Renal pelvis (tissue), 12 donors: ENCODE results near the gene XRCC4. TPM values are rescaled to one million over a fixed set of nuclear protein-coding genes. Genes with fewer than 3 reads are reported as not detected.

Source experiments
- DNase-seq: peaks from one replicate; pipeline ENCODE4 v3.0.0-alpha.2; 2013
- long read RNA-seq, 16 experiments: transcript quantifications; one replicate each; lab custom pipeline, GENCODE V29; 2026
- polyA plus RNA-seq, 3 donors: library from polyadenylated mRNA; unstranded; fragments of 120-200 nt; gene quantifications; one replicate each; pipeline ENCODE4 v1.2.1, GENCODE V29; 2013; ENCODE audit not compliant: insufficient read length in 3 of 3

The XRCC4 gene
- polyA plus RNA-seq = 10 to 100 TPM; 10.4 to 12.2 (median 11.9) TPM
- long read RNA-seq, donor 1, partial matches to known transcripts = 0 of 3 reads
- long read RNA-seq, donor 1, other reads (novel, unspliced or antisense) = 0 of 3 reads
- long read RNA-seq, donor 2, partial matches to known transcripts = 5 of 10 reads
- long read RNA-seq, donor 2, other reads (novel, unspliced or antisense) = 0 of 10 reads
- long read RNA-seq, donor 3, partial matches to known transcripts = 0 of 5 reads
- long read RNA-seq, donor 3, other reads (novel, unspliced or antisense) = 0 of 5 reads
- long read RNA-seq, donor 4, transcript XRCC4-203 (8 exons, 1,530 nt) = major isoform, 8 of 9 reads
- long read RNA-seq, donor 4, partial matches to known transcripts = 0 of 9 reads
- long read RNA-seq, donor 4, other reads (novel, unspliced or antisense) = 0 of 9 reads
- long read RNA-seq, donor 5, partial matches to known transcripts = 0 of 2 reads
- long read RNA-seq, donor 5, other reads (novel, unspliced or antisense) = 0 of 2 reads
- long read RNA-seq, donor 6, partial matches to known transcripts = 0 of 2 reads
- long read RNA-seq, donor 6, other reads (novel, unspliced or antisense) = 0 of 2 reads
- long read RNA-seq, donor 7, partial matches to known transcripts = 0 of 3 reads
- long read RNA-seq, donor 7, other reads (novel, unspliced or antisense) = 0 of 3 reads
- long read RNA-seq, donor 8 = 0 reads
- long read RNA-seq, donor 9, transcript XRCC4-202 (8 exons, 1,579 nt) = major isoform, 7 of 8 reads
- long read RNA-seq, donor 9, partial matches to known transcripts = 0 of 8 reads
- long read RNA-seq, donor 9, other reads (novel, unspliced or antisense) = 0 of 8 reads
- long read RNA-seq, donor 10, partial matches to known transcripts = 0 of 2 reads
- long read RNA-seq, donor 10, other reads (novel, unspliced or antisense) = 0 of 2 reads
- long read RNA-seq, donor 11, partial matches to known transcripts = 0 of 3 reads
- long read RNA-seq, donor 11, other reads (novel, unspliced or antisense) = 0 of 3 reads
- long read RNA-seq, donor 12, partial matches to known transcripts = 0 of 4 reads
- long read RNA-seq, donor 12, other reads (novel, unspliced or antisense) = 0 of 4 reads
- long read RNA-seq, donor 13, partial matches to known transcripts = 0 of 3 reads
- long read RNA-seq, donor 13, other reads (novel, unspliced or antisense) = 0 of 3 reads
- long read RNA-seq, donor 14, partial matches to known transcripts = 0 of 3 reads
- long read RNA-seq, donor 14, other reads (novel, unspliced or antisense) = 0 of 3 reads
- long read RNA-seq, donor 15, partial matches to known transcripts = 0 of 3 reads
- long read RNA-seq, donor 15, other reads (novel, unspliced or antisense) = 0 of 3 reads
- long read RNA-seq, donor 16, partial matches to known transcripts = 0 of 4 reads
- long read RNA-seq, donor 16, other reads (novel, unspliced or antisense) = 0 of 4 reads

DNA sequence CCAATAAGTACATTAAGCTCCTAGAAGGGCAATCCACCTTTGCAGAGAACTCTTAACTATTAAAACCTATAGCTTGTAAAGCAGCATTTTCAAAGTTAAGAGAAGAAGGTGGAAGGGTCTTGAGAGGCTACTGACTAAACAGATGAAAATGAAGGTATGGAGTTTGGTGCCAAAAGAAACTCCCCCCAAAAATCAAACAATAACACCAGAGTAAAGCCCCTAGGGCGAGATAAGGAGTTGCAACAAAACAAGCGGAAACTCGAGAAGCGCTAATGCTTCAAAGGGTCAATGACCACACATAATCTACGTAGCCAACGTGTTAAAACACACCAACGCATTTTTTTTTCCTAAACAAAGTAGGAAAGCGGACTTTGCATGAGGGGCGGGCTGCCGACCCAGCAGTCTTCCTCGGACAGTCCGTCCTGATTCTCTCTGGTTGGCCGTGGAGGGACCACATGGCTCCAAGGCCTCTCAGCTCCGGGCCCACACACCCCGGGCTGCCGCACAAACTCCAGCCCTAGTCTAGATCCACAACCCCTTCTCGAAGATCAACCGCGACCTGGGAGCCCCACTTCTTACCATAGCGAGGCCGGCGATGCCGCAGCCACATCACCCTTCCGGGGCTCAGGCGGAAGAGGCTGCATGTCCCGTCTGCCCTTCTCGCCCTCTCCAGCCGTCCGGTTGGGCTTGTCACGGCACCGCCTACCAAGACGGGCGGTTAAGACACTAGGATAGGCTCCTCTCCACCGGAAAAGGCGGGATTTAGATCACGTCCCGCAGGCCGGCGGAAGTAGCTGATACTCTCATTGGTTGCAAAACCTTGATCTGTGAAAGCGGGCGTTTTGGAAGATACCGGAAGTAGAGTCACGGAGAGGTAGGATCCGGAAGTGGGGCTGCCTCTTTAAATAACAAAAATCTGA lies at the start of gene XRCC4, which contains the start of gene TMEM167A:
TSS of gene XRCC4 (plus strand) at position 806 of the 920 bp plus-strand sequence. CDS start 27,373 bp downstream, outside the sequence.
TSS of gene TMEM167A (minus strand) at position 653 of the 920 bp plus-strand sequence. CDS start at position 582, 71 bp downstream.
- peak; percentile 99 for DNase-seq

DNA sequence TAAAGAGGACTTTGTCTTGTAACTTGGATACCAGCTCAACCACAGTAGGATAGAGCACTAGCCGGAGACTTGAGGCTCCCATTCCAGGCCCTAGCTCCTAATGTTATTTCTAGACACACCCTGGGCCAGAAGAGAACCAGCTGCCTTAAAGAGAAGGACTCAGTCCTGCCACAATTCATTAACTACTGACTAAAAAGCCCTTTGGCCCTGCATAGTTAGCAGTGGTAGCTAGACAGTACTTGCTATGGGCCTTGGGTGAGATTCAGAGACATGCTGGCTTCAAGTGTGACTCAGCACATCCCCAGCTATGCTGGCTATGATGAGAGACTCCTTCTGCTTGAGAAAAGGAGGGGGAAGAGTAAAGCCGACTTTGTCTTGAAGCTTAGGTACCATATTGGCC lies 47.4 kb upstream of the XRCC4 start:
- DNase-seq = no peak

DNA sequence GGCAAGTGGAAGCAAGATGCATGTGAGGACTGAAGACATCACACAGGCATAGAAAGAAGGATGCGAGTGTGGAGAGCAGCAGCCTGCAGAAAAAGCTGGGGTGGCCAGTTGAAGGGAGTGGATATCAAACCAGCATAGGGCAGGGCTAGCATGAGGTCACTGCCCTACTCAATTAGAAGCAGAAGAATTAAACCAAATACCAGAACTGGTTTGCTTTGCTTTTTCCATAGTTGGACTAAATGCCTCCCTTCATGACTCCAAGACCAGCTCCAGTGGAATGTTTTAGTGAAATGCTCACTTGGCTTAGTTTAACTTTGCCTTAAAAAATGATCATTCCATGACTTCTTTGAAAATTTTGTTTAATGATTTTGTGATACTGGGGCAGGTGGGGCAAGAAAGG lies 46.0 kb upstream of the XRCC4 start:
- DNase-seq = no peak

DNA sequence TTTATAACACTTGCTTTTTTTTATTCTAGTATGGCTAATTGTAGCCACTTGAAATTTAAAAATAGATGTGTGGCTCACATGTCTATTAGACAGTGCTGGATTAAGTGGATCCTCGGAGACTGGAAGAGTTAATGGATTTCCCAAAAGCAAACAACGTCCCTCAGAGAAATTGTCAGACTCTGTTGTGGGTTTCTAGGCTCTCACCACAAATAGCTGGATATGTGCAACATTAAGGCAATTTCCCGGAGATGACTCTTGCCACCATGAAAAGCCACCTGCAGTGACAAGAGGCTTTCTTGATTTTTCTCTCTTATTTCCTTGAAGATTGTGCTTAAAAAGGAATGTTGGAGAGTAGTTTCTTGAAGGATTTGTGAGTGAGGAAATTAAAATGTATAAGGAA lies 43.3 kb upstream of the XRCC4 start:
- DNase-seq = no peak

DNA sequence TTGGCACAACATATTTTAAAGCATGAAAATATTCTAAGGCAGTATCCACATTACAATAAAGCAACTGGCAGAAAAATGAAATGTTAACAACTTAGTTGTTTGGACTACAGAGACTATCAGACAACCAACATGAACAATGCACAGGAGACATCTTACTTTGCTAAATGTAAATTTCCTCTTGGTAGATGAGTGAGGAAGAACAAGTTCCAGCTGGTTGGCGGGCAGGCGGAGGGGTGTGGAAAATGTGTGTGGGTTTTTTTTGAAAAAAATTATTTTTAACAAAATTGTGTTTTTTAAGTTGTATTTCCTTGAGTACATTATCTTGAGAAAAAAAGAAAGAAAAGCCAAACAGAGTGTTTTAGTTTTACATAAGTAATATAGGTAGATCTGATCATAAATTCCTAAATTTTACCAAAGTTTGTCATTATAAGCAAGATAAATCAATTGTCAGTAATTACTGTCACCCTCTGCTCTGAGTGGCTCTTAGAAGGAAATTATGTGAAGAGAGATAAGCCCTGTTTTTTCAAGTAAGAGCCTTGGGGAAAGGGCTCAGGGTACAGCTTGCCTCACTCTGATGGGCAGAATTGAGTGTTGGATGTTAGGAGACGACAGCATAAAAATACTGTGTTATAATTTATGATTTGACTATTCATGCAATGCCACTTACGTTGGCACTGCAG lies 42.7 kb upstream of the XRCC4 start:
- no peak for DNase-seq

DNA sequence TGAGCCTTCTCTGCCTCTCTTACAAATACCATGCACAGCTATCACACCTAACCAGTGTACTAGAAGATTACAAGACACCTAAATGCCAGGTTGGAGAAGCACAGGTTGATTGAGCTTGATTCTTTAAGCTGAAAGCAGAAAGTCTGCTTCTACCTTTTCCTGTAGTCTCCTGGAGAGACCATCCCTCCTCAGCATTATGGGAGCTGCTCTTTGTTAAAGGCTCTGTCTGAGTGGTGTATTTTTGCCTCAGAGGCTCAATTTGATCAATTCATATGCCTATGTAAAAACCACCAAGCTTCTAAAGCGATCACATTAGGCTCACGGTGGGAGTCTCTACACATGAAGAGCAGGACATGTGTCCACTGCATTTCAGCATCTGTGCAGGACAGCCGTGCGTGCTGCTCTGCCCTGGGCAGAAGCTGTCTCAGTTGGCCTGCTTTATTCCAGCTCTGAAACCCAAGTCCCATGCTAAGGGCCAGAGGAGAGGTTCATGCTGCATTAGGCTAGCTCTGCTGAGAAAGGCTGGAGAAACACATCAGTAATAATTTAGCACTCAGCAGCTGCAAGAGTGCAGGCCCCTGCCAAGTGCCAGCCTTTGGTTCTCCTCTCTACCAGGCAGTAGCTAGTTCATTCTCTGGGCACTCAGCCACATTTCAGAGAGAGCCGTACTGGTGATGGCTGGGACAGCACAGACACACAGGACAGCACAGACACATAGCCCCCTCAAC lies 41.8 kb upstream of the XRCC4 start:
- DNase-seq = no peak

DNA sequence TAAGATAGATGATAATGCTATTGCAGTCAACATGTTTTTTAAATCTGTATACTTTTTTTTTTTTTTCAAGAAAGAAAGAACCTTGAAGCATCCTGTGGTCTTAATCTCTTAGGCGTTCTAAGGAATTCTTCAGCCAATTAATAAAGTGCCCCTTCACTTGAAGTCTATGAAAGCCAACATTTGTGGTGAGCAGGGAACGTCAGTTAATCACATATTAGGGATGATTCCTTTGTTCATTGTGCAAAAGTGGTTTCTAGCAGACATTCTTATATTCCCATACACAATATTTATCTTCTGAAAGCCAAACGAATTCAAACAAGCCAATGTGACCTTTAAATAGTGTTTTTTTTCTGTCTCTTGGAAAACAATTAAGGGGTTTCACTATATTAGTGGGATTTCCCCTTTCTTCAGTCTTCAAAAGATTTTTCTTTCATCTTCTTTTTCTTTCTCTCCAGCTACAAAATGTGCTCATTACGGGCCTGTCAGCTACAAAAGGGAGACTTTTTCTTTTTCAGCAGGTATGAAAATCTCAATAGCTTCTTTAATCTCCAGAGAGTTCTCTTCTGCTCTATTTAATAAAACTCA lies 40.3 kb upstream of the XRCC4 start:
- no peak for DNase-seq

DNA sequence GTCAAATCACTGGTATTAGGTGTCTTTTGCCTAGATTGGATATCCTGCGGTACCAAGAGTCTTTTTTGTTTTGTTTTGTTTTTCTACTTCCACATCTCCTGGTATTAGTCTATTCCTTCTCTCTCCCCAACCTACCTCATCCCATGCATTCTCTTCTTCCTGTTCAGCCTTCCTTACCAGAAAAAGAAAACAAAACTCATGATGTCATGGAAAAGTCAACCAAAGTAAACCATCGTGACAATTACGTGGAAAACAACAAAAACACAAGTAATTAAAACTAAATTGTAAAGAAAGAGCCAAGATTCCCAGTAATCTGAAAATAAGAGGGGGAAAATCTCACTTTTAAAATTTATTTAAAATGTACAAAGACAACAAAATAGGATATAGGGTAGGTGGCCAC lies 38.4 kb upstream of the XRCC4 start:
- no peak for DNase-seq

DNA sequence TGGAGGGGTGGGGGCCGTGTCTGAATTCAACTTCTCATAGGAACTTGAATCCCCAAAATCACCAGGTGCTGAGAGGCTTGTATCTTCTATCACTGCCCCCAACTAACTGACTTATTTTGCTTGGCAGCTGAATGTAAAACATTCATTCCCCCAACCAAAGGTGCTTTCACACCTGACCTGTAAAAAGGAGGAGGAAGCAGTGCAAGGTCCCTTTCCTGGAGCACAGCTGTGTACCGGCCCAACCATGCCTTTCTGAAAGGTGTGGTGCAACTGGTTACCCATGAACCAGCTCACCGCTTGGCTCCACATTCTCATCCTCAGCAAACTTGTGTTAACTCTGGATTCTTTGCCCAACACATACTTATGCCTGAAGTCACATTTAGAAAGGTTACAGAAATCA lies 34.8 kb upstream of the XRCC4 start:
- DNase-seq = no peak

DNA sequence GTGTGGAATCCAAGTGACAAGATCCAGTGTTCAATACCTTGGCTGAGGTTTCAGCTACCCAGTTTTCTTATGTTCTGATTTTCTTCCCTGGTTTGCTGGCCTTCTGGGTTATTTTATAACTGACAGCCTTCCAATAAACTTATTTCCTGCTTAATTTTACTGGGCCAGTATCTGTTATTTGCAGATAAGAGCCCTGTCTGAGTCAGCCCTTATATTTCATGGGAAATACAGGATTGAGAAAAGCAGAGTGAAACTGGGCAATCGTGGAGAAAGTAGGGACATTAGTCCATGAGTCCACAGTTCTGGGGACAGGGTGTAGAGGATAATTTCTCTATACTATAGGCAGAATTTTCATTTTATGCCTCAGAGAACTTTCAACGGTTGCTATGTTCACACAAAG lies 32.4 kb upstream of the XRCC4 start:
- DNase-seq = no peak

DNA sequence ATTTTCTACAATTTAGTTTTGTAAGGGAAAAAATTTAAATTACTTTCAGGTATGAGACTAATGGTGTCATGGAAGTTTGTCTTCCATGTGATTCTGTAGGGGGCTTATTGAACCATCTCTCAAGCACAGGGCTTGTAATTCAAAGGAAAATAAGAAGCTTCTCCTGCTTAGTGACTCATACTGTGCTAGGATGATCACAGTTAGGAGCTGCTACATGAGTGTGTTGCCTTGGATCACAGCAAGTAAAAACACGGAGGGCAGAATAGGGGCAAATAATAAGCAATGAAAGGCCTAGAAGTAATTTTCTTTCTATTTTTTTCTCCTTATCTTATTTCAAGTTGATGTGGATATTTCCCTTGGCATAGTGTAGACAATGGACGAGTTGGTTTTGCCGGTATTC lies 29.1 kb upstream of the XRCC4 start:
- DNase-seq = no peak

DNA sequence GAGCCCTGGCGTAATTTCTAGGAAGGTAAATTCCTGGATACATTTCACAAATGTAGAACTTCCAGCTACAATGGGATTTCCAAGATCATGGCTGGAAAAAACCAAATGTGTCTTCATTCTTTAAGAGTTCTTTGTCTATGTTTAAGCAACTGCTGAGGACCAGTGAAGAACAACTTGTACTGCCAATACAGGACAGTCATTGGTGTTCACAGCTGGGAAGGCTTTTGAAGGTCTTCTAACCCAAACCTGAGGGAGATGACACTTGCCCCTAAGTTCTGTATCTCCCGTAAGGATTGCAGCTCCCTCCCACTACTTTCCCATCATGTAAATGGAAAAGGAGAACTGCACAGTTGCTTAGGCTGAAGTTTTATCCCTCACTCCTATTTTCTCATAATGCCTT lies 28.5 kb upstream of the XRCC4 start:
- DNase-seq = no peak

DNA sequence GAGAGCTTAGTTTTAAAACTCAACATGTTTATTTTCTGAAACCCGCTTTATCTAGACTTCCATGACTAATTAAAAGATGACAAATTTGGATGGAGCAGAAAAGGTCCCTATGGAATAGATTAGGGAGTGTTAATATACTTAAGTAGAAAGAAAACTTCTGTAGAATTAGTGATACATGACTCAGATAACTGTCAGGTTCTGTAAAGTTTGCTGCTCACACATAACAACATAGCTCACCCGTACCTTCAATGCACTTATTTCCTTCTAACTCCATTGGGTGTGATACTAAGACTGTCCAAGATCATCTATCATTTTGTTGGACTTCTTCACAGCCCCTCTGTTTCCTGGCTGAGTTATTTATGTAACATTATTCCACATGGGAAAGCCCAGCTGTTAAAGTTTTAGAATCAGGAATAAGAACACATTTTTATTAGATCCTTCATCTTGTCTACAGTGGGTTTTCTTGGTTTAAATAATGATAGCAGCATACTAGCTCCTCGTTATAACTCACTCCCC lies 27.9 kb upstream of the XRCC4 start:
- DNase-seq = peak; percentile 22

DNA sequence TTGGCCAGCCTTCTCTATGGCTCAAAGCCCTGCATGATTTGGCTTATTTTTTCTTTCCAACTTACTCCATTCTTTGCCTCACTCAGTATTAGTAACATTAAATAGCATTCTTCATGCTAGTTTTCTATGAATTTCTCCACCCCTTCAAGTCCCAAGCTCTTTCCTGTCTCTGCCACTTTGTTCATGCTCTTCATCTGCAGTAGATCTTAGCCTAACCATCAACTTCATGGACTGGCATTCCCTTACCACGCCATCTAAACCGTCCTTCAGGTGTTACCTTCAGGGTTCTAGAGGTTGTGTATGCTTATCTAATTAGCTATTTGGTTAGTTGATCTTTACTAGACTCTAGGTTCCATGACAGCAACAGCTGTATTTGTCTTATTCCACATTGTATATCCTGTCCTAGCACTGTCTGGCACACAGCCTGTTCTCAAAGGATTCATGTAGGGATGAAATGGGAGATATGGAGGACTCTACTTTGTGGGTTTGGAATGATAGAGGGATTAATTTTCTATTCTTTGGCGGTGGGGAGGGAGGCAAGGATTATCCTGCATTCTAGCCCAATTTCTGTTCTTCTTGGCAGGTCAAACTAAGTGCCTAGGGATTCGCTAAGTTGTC lies 26.5 kb upstream of the XRCC4 start:
- DNase-seq = no peak

DNA sequence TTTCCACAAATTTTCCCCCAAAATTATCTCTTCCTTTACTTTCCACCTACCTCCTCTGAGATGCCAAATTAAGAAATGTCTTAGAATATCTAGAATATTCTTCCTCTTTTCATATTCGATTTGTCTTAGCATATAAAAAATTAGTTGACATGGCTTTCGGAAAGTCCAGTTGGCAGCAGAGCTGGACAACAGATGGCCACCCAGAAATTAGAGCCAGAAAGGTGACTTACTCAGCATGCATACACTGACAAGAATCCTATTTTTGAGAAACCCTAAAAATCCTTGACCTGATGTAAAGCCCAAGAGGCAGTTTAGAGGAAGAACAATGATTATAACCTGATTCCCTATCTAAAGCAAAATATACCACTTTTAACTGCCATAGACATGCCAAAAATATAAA lies 22.2 kb upstream of the XRCC4 start:
- DNase-seq = no peak

DNA sequence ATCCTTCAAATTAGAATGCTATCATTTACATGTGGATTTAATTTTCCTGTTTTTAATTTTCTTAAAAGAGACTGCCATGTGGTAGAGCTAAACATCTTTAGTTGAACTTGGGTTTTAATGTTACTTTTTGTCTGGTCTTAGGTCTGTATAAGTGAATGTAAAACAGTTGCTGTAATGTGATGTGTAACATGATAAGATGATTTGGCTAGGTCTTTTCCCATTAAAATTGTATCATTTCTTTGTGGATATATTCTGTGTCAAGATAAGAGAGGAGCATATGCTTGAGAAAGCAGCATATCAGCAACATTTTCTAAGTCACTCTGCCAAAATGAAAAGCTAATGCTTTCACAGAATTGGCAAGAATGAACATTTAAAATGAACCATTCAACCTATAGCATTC lies 18.6 kb upstream of the XRCC4 start:
- DNase-seq = no peak

DNA sequence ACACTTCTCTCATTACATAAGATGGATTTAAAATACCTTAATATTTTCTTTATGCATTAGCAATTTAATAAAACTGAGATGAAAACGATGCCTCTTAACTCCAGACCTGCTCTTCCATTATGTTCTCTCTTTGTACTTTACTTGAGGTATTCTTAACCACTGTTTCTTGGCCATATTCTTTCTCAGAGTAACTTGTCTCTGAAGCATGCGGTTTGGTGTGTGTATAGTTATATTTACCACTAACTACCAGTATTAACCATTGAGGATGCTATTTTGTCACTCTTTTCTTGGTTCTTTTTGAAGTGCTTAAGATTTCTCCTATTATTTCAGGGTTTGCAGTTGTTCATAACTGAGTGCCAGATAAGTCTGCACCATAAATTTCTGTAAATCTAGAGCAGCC lies 18.0 kb upstream of the XRCC4 start:
- no peak for DNase-seq

DNA sequence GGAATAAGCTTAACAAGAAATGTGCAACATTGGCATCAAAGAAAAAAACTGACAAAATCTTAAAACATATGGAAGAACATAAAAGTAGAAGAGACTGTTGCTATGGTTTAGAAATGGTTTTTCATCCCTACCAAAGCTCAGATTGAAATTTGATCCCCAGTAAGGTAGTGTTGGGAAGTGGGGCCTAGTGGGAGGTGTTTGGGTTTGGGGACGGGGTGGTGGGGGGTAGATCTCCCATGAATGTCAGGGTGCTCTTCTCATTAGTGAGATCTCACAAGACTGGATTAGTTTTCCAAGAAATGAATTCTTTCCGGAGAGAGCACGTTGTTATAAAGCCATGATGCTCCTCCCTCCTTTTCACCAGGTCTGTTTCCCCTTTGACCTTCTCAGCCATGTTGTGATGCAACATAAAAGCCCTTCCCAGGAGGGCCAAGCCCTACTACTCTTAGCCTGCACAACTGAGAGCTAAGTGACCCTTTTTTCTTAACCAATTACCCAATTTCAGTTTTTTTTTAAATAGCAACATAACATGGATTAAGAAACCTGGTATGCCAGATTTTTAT lies 10.7 kb upstream of the XRCC4 start:
- DNase-seq = no peak
